Activated naive CD4-positive, alpha-beta T cell (primary cell): ENCODE results near the gene PIK3R5.

Source experiments
- DNase-seq, 4 experiments: peaks; one replicate each; lab custom pipeline; 2025; lab: John Stamatoyannopoulos, UW

Gene PIK3R5

GRCh38 chr17:8924595-8924994, 40.9 kb downstream of the PIK3R5 start:
- no peak for DNase-seq

- DNase-seq = no peak
These were observed 41.7 kb downstream of the PIK3R5 start for GRCh38 chr17:8923762-8924161.

DNA sequence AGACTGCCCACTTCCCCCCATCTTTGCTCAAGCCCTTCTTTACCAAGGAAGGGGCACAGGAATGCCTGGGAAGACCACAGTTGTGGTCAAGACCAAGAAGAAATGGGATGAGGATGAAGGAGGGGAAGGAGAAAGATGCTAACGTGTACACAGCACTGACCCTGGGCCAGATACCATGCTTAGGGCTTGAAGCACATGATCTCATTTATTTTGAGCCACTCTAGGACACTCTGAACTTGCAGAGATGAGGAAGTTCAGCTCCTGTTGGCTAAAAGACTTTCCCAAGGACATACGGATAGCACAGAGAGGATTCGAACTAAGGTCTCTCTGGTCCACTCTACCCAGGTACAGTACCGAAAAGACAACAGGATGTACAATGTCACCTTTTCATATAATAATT, 42.6 kb downstream of the PIK3R5 start:
- DNase-seq = no peak

DNA sequence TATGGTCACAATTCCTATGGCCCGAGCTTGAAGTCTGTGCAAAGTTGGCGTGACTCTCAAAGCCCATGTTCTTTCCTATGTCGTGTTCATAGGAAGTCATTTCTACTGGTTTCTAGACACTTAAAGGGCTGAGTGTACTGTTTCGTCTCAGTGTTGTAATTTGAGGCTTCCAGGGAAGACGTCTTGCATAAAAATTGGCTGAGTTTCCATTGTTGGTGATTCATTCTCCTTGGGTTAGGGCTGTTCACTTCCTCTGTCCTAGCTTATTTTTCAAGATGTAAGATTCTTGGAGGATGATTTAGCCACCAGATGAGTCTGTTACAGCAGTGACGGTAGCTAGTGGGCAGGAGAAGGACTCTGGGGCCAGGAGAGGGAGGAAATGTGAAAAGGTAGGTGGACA, 43.1 kb downstream of the PIK3R5 start:
- DNase-seq = no peak

GRCh38 chr17:8921147-8921546, 44.4 kb downstream of the PIK3R5 start:
- DNase-seq = no peak

- no peak for DNase-seq
These were observed 46.6 kb downstream of the PIK3R5 start for GRCh38 chr17:8918807-8919465.

DNA sequence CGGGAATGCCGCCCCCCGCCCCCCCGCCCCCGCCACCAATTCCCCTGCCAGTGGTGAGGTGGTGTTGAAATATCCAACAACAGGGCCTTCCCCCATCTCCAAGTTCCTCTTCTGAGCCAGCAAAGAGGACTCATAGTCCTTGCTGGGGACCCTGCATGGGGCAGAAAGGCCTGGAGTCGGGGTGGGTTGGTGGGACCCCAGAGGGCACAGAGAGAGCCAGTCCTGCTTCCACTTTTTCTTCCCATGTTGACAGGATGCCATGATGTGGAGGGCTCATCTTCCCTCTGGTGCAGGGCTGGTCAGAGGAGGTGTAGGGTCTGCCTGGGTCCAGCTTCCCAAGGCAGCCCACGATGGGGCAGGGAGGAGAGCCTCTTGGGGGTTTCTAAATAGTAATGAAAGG, 49.0 kb downstream of the PIK3R5 start:
- DNase-seq = no peak

GRCh38 chr17:8914554-8914953, 51.0 kb downstream of the PIK3R5 start:
- DNase-seq = no peak

DNA sequence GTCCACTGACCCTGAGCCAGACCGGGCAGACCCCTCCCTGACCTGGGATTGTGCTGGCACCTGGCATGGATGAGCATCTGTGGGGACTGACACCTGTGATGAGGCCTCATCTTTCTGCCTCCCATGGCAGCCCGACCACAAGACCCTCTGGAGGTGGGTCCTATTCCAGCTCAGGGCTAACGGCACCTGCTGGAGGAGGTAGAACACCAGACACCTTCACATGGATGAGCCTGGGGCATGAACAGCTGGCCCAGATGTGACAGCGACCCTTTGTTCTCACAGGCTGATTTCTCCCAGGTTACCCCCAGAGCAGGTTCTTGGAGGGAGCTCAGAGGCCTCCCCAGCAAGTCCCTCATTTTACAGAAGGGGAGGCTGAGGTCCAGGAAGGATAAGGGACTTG, 51.6 kb downstream of the PIK3R5 start:
- no peak for DNase-seq

GRCh38 chr17:8913091-8913490, 52.4 kb downstream of the PIK3R5 start:
- DNase-seq = no peak

DNA sequence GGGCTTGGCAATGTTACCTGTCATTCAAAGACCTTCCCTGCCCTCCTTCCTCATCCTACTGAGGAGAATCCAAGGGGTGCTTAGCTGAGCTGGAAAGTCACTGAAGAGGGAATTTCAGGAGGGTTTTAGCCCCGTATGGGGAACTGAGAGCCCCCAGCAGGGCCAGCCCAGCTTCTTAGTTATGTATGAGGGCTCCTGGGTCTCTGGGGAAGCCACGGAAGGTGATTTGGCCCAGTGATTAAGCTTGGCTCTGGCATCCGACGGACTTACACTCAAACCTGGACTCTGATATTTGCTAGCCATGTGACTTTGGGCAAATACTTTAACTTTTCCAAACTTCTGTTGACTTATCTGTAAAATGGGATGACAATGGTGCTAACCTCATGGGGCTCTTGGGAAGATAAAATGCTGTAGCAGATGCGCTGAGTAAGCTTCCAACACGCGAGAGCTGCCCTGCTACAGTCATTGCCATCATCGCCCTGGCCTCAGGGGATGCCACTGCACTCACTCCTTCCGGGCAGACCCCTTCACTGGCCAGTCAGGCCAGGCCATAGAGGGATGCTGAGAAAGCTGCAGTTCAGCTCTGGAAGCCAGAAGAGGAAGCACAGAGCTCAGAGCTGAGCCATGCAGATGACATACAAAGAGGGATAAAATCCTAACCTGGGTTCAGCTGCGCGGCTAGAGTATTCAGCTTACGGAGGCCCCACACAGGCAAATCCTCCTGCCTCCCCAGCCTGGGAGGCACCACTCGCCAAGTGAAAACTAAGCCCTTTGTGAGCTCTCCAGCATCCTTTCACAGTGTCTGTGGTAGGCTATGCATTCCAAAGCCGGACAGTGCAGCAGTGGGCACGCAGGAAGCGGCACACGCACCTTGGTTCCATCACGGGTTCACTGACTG, 53.2 kb downstream of the PIK3R5 start:
- no peak for DNase-seq

DNA sequence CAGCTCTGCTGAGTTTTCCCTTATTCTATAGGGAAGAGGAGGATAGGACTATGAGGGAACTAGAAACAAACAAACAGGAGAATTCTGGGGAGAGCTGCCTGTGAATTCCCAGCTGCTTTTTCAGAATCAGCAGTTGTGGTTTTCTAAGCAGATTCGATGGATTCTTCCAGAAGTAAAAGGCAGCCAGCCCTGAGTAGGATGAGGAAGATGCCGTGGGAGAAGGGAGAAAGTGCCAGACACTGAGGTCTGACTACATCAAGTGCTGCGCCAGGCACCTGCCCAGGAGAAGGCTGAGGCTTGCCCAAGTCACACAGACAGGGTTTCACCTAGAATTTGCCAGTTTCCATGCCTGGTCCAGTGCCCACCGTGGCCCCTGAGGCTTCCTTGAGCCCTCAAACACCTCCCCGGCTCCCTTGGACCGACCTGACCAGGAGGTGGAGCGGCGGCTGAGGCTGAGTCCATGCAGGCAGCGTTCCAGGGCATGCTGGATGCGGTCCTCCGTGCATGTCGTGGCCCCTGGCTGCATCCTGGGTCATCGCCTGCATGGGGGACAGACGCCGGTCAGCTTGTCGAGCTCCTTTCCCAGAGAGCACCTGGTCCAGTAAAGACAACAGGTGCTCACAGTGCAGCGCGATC, 54.4 kb downstream of the PIK3R5 start:
- no peak for DNase-seq

DNA sequence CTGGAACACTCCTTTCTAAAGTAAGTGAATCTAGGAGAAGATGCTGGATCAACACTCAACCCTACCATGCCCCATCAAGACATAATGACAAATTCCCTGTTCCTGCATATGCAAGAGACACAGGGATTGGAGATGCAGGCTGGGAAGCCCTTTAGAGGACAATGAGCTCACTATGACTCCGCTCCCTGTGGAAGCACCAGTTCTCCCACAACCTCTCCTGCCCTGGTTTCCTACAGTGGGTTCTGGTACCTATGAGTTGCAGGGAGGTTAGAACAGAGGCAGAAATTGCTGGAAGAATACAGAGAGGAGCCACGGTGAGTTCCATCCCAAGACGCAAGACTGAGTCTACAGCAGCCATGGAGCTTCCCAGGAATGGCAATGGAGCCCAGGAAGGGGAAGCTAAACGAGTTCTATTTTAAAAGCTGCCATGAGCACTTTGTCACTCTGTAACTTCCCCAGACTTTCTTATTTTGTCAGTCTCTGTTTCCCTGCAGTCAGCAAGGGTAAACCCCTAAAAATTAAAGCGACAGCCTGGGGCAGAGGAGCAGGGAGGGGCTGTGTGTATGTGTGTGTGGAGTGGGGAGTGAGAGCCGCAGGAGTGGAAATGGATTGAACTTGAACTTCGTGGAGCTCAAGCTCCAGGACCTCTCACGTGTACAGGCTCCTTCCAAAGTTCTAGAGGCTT, 55.8 kb downstream of the PIK3R5 start:
- DNase-seq = no peak

- no peak for DNase-seq
These were observed 60.2 kb downstream of the PIK3R5 start for GRCh38 chr17:8905331-8905730.

GRCh38 chr17:8904686-8905085, 60.8 kb downstream of the PIK3R5 start:
- DNase-seq = no peak

DNA sequence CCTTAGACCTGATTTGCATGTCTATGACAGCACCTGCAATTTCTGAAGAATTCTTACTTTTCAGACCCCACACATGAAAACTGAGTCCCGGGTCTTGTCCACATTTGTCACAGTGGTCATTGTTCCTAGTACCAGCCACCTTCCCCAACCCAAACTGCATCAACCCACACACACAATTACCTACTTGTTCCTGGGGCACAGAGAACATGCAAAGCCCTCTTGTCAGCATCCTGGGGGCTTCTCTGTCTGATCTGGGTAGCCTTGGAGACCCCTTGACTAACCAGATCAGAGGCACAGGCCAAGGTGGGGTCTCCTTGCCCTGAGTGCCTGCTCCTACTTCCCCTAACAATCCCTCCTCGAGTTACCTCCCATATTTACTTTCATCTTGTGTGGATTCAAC, 61.3 kb downstream of the PIK3R5 start:
- DNase-seq = no peak

GRCh38 chr17:8900626-8901585, 64.6 kb downstream of the PIK3R5 start:
- peak in 1 of 4 experiments; percentile 12 for DNase-seq

DNA sequence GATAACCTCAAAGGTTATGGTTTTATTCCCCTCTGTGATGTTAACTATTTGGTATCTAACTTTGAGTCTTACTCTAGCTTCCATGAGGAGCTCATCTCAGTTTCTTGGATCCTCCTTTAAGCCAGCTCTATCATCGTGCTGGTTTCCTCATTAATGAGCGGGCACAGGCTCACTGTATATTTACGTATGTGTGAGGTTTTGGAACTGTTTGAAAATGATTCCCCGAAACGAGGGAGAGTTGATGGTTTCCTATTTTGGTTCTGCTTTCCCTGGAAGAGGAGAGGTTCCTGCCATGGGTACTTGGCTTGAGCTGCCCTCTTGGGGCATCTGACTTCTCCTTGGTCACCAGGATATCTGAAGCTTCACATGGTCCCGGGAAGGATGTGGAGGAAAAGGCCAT, 65.3 kb downstream of the PIK3R5 start:
- DNase-seq = no peak

DNA sequence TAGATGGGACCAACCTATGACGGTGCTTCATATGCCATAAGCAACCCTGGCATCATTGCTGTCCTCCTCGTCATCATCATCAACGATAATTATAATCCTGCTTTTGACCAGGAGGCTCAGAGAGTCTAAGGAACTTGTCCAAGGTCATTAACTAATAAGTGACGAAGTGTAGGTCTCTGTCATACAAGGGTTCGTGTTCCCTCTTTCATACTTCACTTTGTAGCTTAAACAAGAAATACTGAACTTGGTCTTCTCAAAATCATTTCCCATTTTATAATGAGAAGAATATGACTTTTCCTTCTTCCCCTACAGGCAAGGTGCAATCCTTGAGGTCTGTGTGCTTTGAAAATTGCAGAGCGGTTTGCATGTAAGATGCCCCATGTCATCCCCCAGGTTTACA, 66.9 kb downstream of the PIK3R5 start:
- no peak for DNase-seq

GRCh38 chr17:8898126-8898525, 67.4 kb downstream of the PIK3R5 start:
- DNase-seq = no peak
